Endothelial cell of umbilical vein (primary cell): Measurements from ENCODE around the gene MGAT1. TPM values are rescaled to one million over a fixed set of nuclear protein-coding genes. Genes with fewer than 3 reads are reported as not detected.

Experiments used
- BruUV-seq: library from RNA; stranded (reverse); fragments of 400-500 nt; replicated peaks from 2 replicates; lab custom pipeline; 2021; lab: Mats Ljungman, UMichigan
- CTCF ChIA-PET: fragments of 300-600, 350-600 bp; sonication (Branson Sonifier 250); formaldehyde crosslinking; loops from one replicate; lab custom pipeline; 2021; ENCODE audit warnings: antibody characterized with exemption, inconsistent platforms; lab: Charles Lee
- POLR2A ChIA-PET: fragments of 300-600, 350-600 bp; sonication (Branson Sonifier 250); formaldehyde crosslinking; loops from one replicate; lab custom pipeline; 2021; ENCODE audit warnings: antibody characterized with exemption, inconsistent platforms; lab: Charles Lee
- DNase-seq: peaks from one replicate; pipeline ENCODE4 v3.0.0-alpha.2; 2011; ENCODE audit warnings: low read depth, low spot score
- FAIRE-seq: peaks from 2 replicates; lab custom pipeline; 2011; peaks lifted over from hg19 to GRCh38; lab: Jason Lieb, UNC
- H2AFZ ChIP-seq: 2 replicates; pipeline ENCODE4 v1.6.0; 2012; ENCODE audit warnings: low read depth, low read length, control low read depth, inconsistent platforms
- H3K27ac ChIP-seq: 2 replicates; pipeline ENCODE4 v1.5.1; 2011; ENCODE audit warnings: low read depth, mild to moderate bottlenecking, control low read depth, low read length, moderate library complexity; ENCODE audit not compliant: insufficient read depth
- H3K27me3 ChIP-seq, 2 experiments: 2 replicates each; pipeline versions ENCODE4 v1.6.0 to v1.6.1; 2011; ENCODE audit warnings: low read length in 2 of 2, mixed read lengths in 1 of 2; ENCODE audit not compliant: control insufficient read depth in 2 of 2, insufficient read depth in 2 of 2
- H3K36me3 ChIP-seq, 2 experiments: 2 replicates in 1 of 2; 3 replicates in 1 of 2; pipeline ENCODE4 v1.5.1; 2011; ENCODE audit warnings: low read length in 2 of 2, mild to moderate bottlenecking in 1 of 2, moderate library complexity in 1 of 2; ENCODE audit not compliant: control insufficient read depth in 2 of 2, insufficient read depth in 2 of 2; ENCODE audit errors: extremely low read depth in 1 of 2
- H3K4me1 ChIP-seq: 3 replicates; pipeline ENCODE4 v1.5.1; 2011; ENCODE audit warnings: mild to moderate bottlenecking, low read length; ENCODE audit not compliant: control insufficient read depth, insufficient read depth; ENCODE audit errors: extremely low read depth
- H3K4me2 ChIP-seq: 2 replicates; pipeline ENCODE4 v1.6.1; 2011; ENCODE audit warnings: low read length, control low read depth, mixed read lengths; ENCODE audit not compliant: insufficient read depth
- H3K4me3 ChIP-seq, 3 experiments: fragments of 200-600 bp in 1 of 3; sonication (generic), shearing (Covaris generic) in 1 of 3; replicated peaks in 1 of 3; 2 replicates each; pipeline ENCODE4 v1.5.1; 2011 to 2016; ENCODE audit warnings: control low read depth in 3 of 3, low read length in 3 of 3, mild to moderate bottlenecking in 2 of 3, inconsistent platforms in 1 of 3, low read depth in 1 of 3, moderate library complexity in 1 of 3; ENCODE audit not compliant: insufficient read depth in 1 of 3
- H3K79me2 ChIP-seq: 2 replicates; pipeline ENCODE4 v1.6.0; 2012; ENCODE audit warnings: low read length, inconsistent platforms; ENCODE audit not compliant: control insufficient read depth, insufficient read depth
- H3K9ac ChIP-seq: replicated peaks from 2 replicates; pipeline ENCODE3; 2011; ENCODE audit warnings: low read length, control low read depth; ENCODE audit not compliant: insufficient read depth; ENCODE audit errors: extremely low read depth
- H3K9me1 ChIP-seq: replicated peaks from 3 replicates; pipeline ENCODE4 v1.6.0; 2011; ENCODE audit warnings: mild to moderate bottlenecking, low read length; ENCODE audit not compliant: control insufficient read depth, insufficient read depth; ENCODE audit errors: extremely low read depth
- H3K9me3 ChIP-seq: replicated peaks from 2 replicates; pipeline ENCODE4 v1.5.1; 2012; ENCODE audit warnings: low read length, inconsistent platforms; ENCODE audit not compliant: control insufficient read depth, insufficient read depth
- H4K20me1 ChIP-seq: replicated peaks from 2 replicates; pipeline ENCODE3; 2011; ENCODE audit warnings: mild to moderate bottlenecking, low read length; ENCODE audit not compliant: control insufficient read depth, insufficient read depth; ENCODE audit errors: extremely low read depth
- EZH2 ChIP-seq: IDR thresholded peaks from 2 replicates; pipeline ENCODE4 v1.6.1; 2012; ENCODE audit warnings: borderline replicate concordance, low read depth, mild to moderate bottlenecking, moderate library complexity, low read length, inconsistent platforms; ENCODE audit not compliant: severe bottlenecking
- FOS ChIP-seq: IDR thresholded peaks from 2 replicates; pipeline ENCODE4 v1.6.1; 2011; ENCODE audit warnings: mild to moderate bottlenecking, low read length, moderate library complexity, borderline replicate concordance; ENCODE audit not compliant: insufficient read depth
- GATA2 ChIP-seq: IDR thresholded peaks from 2 replicates; pipeline ENCODE4 v1.7.0; 2011; ENCODE audit warnings: low read depth, mild to moderate bottlenecking, moderate library complexity, mixed read lengths, low read length; ENCODE audit not compliant: insufficient read length, insufficient read depth
- JUN ChIP-seq: IDR thresholded peaks from 2 replicates; pipeline ENCODE4 v1.6.1; 2011; ENCODE audit warnings: borderline replicate concordance, low read depth; ENCODE audit not compliant: insufficient read length, insufficient read depth
- MYC ChIP-seq: IDR thresholded peaks from one replicate; pipeline ENCODE4 v1.6.1; 2011; ENCODE audit warnings: mild to moderate bottlenecking, low read depth, low read length
- POLR2A ChIP-seq: IDR thresholded peaks from 2 replicates; pipeline ENCODE4 v1.6.1; 2012; ENCODE audit warnings: low read depth, mild to moderate bottlenecking, control low read depth, low read length
- POLR2AphosphoS5 ChIP-seq: IDR thresholded peaks from 2 replicates; pipeline ENCODE4 v1.6.1; 2012; ENCODE audit warnings: low read depth, mild to moderate bottlenecking, control low read depth, low read length, moderate library complexity; ENCODE audit not compliant: insufficient read depth
- dilution Hi-C: fragments of 300-500 bp; cut with MboI; formaldehyde crosslinking; loops from one replicate; pipeline ENCODE4 v1.15.0; 2019; ENCODE audit warnings: low sequenced_read_pairs; ENCODE audit not compliant: extremely low pct_ligation_motif_present
- intact Hi-C: fragments of 100-400 bp; cut with micrococcal nuclease; formaldehyde crosslinking; loops from one replicate; pipeline ENCODE4 v1.10.0; 2022
- polyA plus RNA-seq, 4 experiments: library from polyadenylated mRNA; depleted of rRNA in 3 of 4; stranded (reverse) in 3 of 4; unstranded in 1 of 4; fragments of >200 nt; gene quantifications; 2 replicates each; pipeline versions ENCODE4 v1.2.1 to v1.2.3, GENCODE V29; 2011 to 2012; ENCODE audit warnings: missing spikeins in 1 of 4
- total RNA-seq: library from RNA; stranded (reverse); gene quantifications from 2 replicates; pipeline ENCODE4 v1.2.3, GENCODE V29; 2021
- TF ChIP-seq, protein P1 (sequence below), 2 donors: IDR thresholded peaks; 1 replicate in 1 of 2; 2 replicates in 1 of 2; pipeline ENCODE4 v1.5.1; 2011; ENCODE audit warnings: low read length in 2 of 2, mild to moderate bottlenecking in 2 of 2, moderate library complexity in 2 of 2, control low read depth in 1 of 2, inconsistent platforms in 1 of 2, low read depth in 1 of 2; ENCODE audit not compliant: insufficient read depth in 1 of 2; ENCODE audit errors: extremely low read depth in 1 of 2
- TF ChIP-seq, protein P2 (sequence below): IDR thresholded peaks from 2 replicates; pipeline ENCODE4 v1.6.1; 2011; ENCODE audit not compliant: insufficient read depth, insufficient read length

The MGAT1 gene
- total and polyA plus RNA-seq, 2 donors (not counting 3 experiments of a cell fraction or from before 2014, with no cell fraction given), result 123 to 126 TPM

DNA sequence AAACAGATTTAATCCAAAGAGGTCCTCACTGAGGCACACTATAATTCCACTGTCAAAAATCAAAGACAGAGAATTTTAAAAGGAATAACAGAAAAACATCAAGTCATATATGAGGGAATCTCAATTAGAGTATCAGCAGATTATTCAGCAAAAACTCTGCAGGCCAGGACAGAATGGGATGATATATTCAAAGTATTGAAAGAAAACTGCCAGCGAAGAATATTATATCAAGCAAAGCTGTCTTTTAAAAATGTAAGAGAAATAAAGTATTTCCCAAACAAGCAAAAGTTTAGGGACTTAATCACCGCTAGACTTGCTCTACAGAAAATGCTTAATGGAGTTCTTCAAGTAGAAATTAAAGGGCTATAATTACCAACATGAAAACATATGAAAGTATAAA lies 47.0 kb downstream of the MGAT1 start:
- no peaks in the 10 kb centered on the region for H3K9me1 ChIP-seq
- H3K4me2 ChIP-seq, result no peak overlapping the region
- no TSS peak for BruUV-seq
- ChIA-PET CTCF (interaction anchor here (1.1 to 1.5 kb wide), 2 partner anchors 37 to 47 kb away, joined by 3 read pairs; no protein-coding TSS in a partner anchor), POLR2A (no interaction called here)
- FAIRE-seq (no peak), DNase-seq (no peak)
- intact Hi-C loops, result no loop called here
- dilution Hi-C loops, result no loop called here
- H3K27me3 ChIP-seq, result no peaks in the 10 kb centered on the region
- no peaks in the 10 kb centered on the region for H3K9me3 ChIP-seq
- no peak overlapping the region for H3K27ac ChIP-seq
- no peaks in the 10 kb centered on the region for H3K79me2 ChIP-seq
- no peak overlapping the region for H3K4me3 ChIP-seq
- H3K36me3 ChIP-seq, result no peaks in the 10 kb centered on the region
- no peak overlapping the region for H2AFZ ChIP-seq
- no peaks in the 10 kb centered on the region for H3K4me1 ChIP-seq
- H4K20me1 ChIP-seq, result no peaks in the 10 kb centered on the region
- no peak overlapping the region for H3K9ac ChIP-seq
- TF ChIP-seq, protein P1, sequence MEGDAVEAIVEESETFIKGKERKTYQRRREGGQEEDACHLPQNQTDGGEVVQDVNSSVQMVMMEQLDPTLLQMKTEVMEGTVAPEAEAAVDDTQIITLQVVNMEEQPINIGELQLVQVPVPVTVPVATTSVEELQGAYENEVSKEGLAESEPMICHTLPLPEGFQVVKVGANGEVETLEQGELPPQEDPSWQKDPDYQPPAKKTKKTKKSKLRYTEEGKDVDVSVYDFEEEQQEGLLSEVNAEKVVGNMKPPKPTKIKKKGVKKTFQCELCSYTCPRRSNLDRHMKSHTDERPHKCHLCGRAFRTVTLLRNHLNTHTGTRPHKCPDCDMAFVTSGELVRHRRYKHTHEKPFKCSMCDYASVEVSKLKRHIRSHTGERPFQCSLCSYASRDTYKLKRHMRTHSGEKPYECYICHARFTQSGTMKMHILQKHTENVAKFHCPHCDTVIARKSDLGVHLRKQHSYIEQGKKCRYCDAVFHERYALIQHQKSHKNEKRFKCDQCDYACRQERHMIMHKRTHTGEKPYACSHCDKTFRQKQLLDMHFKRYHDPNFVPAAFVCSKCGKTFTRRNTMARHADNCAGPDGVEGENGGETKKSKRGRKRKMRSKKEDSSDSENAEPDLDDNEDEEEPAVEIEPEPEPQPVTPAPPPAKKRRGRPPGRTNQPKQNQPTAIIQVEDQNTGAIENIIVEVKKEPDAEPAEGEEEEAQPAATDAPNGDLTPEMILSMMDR (IDR thresholded peaks at IDR 0.05; ENCODE audit: extremely low read depth in 1 of 2, insufficient read depth in 1 of 2, low read depth in 1 of 2, low read length in 2 of 2), result no peak
- TF ChIP-seq, protein P2, sequence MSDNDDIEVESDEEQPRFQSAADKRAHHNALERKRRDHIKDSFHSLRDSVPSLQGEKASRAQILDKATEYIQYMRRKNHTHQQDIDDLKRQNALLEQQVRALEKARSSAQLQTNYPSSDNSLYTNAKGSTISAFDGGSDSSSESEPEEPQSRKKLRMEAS, result no peak
- TF ChIP-seq GATA2, result no peak
- TF ChIP-seq JUN, result no peak
- TF ChIP-seq MYC, result no peak
- no peak for TF ChIP-seq POLR2A
- TF ChIP-seq EZH2, result no peak
- no peak for TF ChIP-seq POLR2AphosphoS5
- TF ChIP-seq FOS, result no peak
